Stimulated activated CD8-positive, alpha-beta memory T cell treated with anti-CD3 and anti-CD28 coated beads, Interleukin-7, amount 100 ng/mL, for 4 hours (primary cell): ENCODE measurements around the gene CEP295NL.
"Not testable (repeated sequence)": the region's sequence is repeated elsewhere in the genome, so short reads cannot be mapped to it uniquely, and the experiment has no call there.

ENCODE experiments used
- DNase-seq, 2 donors: peaks; one replicate each; pipeline ENCODE4 v3.0.0-alpha.2; 2020; ENCODE audit warnings: low read depth in 2 of 2

Gene CEP295NL

DNA sequence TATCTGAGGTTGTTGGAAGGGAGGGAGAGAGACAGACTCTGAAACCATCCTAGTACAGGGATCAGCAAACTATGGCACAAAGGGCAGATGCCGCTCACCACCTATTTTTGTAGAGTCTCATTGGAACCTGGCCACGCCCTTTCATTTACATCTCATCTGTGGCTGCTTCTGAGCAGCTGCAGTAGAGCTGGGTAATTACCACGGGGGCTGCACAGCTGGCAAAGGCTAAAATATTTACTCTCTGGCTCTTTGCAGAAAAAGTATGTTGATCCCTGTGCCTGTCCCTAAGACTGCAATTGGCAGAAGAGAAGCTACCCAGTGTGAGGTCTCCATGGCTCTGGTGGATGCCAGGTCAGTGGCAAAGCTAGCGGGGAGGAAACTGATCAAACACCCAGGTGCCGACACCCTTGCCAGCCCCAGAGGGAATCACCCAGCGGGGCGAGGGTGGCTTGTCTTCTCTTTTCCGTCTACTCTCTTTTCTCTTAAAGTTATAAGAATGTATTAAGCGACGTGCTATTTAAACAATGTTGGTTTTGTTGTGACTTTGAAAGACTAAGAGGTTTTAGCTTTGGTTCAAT is 14.0 kb downstream of the CEP295NL start:
- DNase-seq: no peak

GRCh38 chr17:78886954-78887353 is 16.0 kb downstream of the CEP295NL start:
- DNase-seq: no peak

DNA sequence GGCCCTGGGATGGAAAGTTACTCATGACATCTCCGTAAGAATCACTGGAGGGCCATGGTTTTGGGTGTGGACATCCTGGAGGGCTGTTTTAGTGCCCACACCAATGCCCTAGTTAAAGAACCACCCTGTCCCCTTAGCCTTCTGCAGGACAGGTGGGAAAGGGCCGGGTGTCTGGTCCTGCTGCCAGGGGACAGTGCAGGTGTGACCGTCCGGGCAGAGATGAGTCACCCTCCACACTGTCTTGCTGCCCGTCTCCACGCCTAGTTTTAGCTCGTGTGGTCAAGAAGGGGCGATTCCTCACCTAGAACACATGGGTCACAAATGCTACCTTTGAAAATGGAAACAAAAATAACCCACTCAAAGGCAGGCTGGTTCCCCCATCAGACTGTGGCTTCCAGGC is 17.0 kb downstream of the CEP295NL start:
- no peak for DNase-seq

DNA sequence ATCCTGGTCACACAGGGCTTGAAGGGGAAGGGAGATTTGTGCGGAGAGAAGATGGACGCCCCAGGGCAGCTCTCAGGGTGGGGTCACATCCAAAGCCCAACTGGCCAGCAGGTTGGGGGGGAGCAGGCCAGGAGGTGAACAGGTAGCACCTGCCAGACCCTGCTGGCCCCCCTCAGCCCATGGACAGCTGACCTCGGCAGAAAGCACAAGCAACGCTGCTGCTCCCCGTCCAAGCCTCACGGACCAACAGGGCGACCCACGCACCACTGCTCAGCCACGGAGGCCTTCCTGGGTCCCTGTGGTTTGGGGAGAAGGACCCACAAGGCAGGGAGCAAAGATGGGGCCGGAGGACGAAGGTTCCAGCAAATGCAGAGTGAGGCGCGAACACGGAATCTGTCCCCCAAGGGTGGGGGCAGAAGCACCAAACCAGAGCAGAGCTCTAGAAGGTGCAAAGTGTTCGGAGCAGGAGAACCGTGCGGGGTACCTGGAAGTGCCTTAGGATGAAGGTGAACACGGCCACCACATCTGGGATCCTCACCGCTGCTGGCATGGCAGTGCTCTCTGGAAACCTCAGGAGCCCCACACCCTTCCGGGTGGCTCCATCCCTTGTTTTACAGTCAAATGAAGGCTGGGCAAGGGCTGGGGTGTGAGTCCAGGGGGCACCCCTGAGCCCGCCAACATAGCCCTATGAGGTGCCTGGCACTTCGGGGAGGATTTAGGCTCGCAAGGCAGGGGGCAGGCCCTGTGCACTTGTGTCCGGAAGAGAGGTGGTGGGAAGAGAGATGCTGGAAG is 17.9 kb downstream of the CEP295NL start:
- no peak for DNase-seq

- DNase-seq: no peak
Observed at GRCh38 chr17:78884148-78884825, 18.7 kb downstream of the CEP295NL start.

GRCh38 chr17:78883533-78884131 is 19.4 kb downstream of the CEP295NL start:
- DNase-seq: no peak

DNA sequence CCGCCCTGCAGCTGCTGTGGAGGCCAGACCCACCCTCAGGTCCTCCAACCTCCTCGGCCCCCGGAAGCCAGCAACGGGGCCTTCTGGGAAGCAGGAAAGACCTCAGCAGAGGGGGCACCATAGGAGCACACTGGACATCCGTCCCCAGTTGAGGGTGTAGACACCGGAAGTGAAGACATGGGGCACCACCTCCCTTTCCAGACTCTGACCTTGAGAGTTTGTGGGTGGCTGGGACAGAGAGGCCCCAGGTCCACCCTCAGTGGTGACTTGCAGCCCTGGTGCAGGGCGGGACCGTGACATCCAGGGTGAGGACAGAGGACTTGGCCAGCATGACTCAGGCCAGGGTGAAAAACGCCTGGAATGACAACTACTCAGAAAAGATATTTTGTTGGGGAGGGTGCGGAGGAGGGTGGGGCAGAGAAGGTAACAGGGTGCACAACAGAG is 19.9 kb downstream of the CEP295NL start:
- DNase-seq: no peak

GRCh38 chr17:78882540-78883088 is 20.4 kb downstream of the CEP295NL start:
- DNase-seq: no peak

DNA sequence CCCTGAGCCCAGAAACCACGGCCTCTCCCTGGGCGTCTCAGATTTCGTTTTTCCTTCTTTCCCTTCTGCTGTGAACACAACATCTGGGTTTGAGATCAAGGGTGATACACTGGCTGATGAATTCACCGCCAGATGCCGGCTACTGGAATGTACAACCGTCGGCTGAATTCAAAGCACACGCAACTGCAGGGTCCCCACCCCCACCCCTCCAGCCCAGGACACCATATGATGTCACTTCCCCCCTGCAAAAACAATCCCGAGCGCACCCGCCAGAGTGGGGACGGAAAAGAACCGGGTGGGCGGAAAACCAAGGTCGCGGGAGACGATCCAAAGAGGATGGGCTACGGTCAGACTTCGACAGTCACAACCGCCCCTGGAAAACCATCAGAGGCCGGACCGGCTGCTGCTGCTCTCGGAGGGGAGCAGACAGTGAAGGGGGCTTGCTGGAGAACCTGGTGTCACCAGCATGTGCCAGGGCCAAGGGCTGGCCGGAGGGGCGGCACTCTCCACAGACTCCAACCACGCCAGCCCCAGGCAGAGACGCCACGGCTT is 23.3 kb downstream of the CEP295NL start:
- no peak for DNase-seq

DNA sequence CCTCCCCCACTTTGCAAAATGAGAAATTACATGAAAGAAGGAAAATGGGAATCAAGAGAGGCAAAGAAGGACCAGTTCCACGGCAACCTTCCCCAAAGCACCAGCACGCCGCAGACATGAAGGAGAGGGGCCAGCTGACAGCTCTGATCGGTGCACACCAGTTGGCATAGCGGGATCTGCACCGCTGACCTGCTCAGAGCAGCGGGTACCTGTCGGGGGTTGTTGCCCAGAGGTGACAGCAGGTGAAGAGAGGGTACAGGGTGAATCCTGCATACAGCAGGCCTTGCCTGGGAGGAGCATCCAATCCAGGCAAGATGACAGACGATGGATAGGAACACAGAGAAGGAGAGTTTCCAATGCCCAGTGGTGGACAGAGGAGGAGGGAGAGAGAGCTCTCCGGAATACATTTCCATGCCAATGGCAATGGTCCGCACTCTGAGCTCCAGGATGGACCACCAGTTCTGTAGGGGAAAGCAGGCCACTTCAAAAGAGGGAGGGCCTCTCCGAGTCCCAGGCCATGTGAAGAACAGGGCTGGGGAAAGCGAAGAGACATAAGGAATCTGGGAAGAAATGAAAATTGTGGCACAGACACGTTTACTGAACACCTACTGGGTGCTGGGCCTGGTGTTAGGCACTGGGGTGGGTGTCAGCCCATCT is 24.0 kb downstream of the CEP295NL start:
- DNase-seq: no peak

GRCh38 chr17:78878261-78878660 is 24.7 kb downstream of the CEP295NL start:
- no peak for DNase-seq

DNA sequence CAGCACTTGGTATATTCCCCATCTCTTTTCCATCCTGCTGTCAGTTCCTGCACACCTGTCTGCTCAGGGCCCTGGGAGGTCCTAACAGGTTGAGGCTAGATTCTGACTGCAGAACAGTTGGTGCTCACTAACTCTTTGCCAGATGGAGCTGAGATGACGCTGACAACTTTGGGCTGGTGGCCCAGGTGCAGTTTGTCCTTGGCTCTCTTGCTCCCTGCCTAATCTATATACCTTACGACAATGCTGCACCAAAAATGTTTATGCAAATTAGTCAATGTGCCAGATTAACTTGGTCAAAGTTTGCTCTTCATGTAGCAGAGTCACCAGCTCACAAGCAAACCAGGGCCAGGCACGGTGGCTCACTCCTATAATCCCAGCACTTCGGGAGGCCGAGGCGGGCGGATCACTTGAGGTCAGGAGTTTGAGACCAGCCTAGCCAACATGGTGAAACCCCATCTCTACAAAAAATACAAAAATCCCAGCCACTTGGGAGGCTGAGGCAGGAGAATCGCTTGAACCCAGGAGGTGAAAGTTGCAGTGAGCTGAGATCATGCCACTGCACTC is 26.0 kb downstream of the CEP295NL start:
- DNase-seq: not testable (repeated sequence)

- DNase-seq: no peak
Observed at GRCh38 chr17:78876094-78876597, 26.9 kb downstream of the CEP295NL start.

GRCh38 chr17:78875363-78876093 is 27.5 kb downstream of the CEP295NL start:
- no peak for DNase-seq

DNA sequence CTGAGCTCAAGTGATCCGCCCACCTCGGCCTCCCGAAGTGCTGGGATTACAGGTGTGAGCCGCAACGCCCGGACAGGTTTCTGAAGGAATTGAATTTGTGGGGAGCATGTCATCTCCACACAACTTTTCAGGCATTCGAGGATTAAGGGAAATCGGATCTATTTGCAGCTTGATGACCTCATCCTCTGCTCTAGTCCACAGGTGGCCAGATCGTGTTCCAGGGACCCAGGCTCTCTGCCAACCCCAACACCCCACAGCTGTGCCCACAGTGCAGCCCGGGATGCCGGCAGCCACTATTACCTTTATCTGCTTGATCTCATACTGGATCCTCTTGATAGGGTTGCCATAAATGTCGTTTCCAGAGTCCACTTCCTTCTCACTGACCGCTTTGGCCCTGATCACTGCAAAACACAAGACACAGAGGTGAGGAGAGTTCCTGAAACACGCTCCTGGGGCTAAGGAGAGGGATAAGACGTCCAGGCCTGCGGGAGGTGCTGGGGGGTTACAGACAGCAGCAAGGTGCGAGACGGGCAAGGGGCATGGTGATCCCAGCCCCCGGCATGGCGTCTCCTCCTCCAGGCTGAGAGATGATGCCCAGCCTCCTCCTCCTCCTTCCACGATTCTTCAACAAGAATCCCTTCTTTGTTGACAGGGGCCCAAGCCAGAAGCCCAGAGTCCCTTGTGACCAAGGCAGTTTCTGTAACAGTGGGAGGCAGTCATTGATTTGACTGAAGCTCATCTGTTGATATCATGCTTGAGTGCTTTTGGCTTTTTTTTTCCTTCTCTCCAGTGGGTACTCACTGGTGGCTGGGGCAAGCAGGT is 29.3 kb downstream of the CEP295NL start:
- DNase-seq: no peak

DNA sequence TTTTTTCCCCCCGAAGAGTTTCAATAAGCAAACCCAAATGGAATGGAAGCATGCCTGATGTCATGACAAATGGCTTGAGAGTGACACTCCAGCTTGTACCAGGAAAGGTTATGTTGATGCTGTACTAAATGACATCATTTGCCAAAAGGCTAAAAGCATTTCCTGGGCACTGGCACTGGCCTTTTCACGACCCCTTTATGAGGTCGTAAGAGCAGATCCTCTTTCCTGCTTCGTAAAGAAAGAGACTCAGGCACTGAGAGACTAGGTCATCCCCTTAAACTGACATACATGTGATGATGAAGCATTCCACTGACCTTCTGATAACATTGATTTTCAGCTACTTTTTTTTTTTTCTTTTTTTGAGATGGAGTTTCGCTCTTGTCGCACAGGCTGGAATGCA is 30.5 kb downstream of the CEP295NL start:
- no peak for DNase-seq

- no peak for DNase-seq
Observed at GRCh38 chr17:78870621-78871020, 32.4 kb downstream of the CEP295NL start.

DNA sequence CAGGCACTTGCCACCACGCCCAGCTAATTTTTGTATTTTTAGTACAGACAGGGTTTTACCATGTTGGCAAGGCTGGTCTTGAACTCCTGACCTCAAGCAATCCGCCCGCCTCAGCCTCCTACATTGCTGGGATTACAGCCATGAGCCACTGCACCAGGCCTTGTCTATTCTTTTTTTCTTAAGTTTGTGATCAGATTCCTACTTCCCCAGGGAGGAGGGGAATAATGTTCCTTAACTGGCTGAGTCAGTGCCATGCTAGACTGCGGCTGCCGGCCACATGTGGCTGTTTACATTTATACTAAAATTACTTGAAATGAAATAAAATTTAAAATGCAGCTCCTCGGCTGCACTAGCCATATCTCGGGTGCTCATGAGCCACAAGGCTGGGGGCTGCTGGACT is 34.6 kb downstream of the CEP295NL start:
- DNase-seq: no peak

DNA sequence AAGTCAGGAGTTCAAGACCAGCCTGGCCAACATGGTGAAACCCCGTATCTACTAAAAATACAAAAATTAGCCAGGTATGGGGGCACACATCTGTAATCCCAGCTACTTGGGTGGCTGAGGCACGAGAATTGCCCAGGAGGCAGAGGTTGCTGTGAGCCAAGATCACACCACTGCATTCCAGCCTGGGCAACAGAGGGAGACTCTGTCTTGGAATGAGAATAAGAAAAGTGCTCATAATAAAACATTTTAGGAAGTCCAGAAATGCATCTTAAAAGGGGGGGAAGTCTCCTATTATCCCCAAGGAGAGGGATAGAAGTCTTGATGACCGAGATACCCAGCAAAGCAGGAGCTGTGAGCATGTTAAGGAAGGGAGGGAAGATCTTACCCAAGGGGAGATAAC is 36.0 kb downstream of the CEP295NL start:
- DNase-seq: not testable (repeated sequence)
